ENCODE data around the gene MACROD2. TPM values are rescaled to one million over a fixed set of nuclear protein-coding genes. Genes with fewer than 3 reads are reported as not detected.
"Not testable (repeated sequence)": the region's sequence is repeated elsewhere in the genome, so short reads cannot be mapped to it uniquely, and the experiment has no call there.

The MACROD2 gene
- total RNA-seq, 1 donor from 2014 or later: not detected

DNA sequence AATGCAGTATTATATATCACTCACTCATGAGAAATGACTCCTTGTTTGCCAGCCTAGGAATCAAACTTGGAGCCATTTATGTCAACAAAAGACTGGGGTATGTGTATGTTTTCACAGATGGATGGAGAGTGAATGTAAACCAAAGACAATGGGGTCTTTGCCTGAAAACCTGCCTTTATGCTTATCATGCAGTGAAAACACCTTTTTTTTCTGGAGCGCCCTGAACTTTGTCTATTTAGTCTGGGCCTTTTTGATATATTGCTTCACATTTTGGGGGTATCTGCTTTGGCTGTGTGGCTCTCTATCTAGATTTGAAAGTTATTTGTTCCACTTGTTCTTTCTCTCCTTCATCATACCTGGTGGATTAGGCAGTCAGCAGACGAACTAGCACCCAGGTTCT lies 1190.6 kb downstream of the MACROD2 start:
- H3K27ac Mint-ChIP-seq: no peak overlapping the region
- no peaks in the 10 kb centered on the region for H3K9me3 Mint-ChIP-seq
- H3K27me3 Mint-ChIP-seq (ENCODE audit: low read depth): no peaks in the 10 kb centered on the region
- DNase-seq (ENCODE audit: low spot score): no peak
- H3K36me3 Mint-ChIP-seq (ENCODE audit: low read depth): no peaks in the 10 kb centered on the region
- intact Hi-C loops (cut with micrococcal nuclease): no loop called here
- no peak overlapping the region for H3K4me3 Mint-ChIP-seq (ENCODE audit: low read depth)
- no peaks in the 10 kb centered on the region for H3K4me1 Mint-ChIP-seq (ENCODE audit: low read depth)

DNA sequence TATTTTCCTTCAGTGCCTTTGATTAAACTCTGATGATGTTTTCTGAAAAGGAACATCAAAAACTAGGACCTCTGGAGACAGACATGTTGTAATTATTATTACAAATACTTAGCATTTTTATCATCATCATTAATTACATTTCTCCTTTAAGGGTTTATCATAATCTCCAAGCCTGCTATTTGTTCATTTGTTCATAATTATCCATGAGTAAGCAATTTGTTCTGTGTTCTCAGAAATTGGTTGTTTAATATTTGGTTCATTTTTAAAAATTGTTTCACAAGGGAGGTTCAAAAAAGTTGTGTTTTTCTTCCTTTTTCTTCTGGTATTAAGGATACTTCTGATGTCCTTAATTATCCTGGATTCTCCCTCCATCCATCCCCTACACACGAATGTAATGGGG lies 1192.3 kb downstream of the MACROD2 start:
- no peak for DNase-seq (ENCODE audit: low spot score)
- Mint-ChIP-seq H3K4me1 (ENCODE audit: low read depth) (no peaks in the 10 kb centered on the region), H3K27me3 (ENCODE audit: low read depth) (no peaks in the 10 kb centered on the region), H3K4me3 (ENCODE audit: low read depth) (no peak overlapping the region), H3K27ac (no peak overlapping the region), H3K36me3 (ENCODE audit: low read depth) (no peaks in the 10 kb centered on the region), H3K9me3 (peaks cover 3% of the 10 kb centered on the region)
- intact Hi-C loops (cut with micrococcal nuclease): no loop called here

DNA sequence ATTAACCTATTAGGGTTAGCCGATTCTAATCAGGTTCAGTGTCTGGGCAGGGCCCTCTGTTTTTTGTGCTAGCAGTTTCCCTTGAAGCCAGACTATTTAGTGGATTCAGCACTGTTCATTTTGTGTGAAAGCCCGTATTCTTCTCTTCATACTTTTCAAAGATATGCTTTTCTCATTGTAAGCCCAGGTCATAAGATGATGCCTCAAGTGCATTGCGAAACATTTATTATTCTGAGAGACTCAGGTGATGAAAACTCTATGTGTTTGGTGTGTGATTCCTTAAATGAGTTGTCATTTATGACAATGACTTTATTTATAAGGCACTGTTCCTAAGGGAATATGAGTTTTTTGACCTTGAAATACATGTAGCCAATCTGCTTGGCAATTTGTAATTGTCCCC lies 1193.1 kb downstream of the MACROD2 start:
- H3K4me3 Mint-ChIP-seq (ENCODE audit: low read depth): no peak overlapping the region
- DNase-seq (ENCODE audit: low spot score): no peak
- H3K27ac Mint-ChIP-seq: no peak overlapping the region
- peaks cover 3% of the 10 kb centered on the region for H3K9me3 Mint-ChIP-seq
- no peaks in the 10 kb centered on the region for H3K4me1 Mint-ChIP-seq (ENCODE audit: low read depth)
- H3K36me3 Mint-ChIP-seq (ENCODE audit: low read depth): no peaks in the 10 kb centered on the region
- intact Hi-C loops (cut with micrococcal nuclease): no loop called here
- H3K27me3 Mint-ChIP-seq (ENCODE audit: low read depth): no peaks in the 10 kb centered on the region

DNA sequence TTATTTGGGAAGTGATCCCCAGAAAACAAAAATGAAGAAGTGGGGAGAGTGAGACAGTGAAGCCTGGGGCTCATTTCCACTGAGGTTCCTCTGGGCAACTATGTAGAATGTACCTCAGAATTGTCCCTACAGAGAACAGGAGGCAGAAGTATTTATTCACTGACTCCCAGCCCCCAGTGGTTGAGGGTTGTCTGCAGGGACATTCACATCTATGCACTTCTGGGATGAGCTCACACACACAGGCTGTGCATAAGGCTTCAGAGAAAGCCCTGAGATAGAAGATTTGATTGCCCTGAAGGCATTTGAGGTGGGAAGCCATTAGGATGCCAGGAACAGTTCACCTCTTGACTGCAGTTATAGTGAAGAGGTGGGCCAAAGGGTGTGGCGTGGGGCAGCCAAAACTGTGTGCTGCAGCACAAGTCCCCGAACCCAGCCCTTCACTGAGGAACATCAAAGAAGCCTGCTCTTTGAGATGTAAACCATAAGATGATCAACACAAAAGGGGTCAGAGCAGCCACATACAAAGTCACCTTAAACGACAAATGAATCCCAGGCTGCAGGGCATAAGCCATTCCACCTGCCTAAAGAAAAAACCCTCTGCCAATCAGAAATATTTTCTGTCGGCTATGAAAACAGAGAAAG lies 1195.9 kb downstream of the MACROD2 start:
- H3K27me3 Mint-ChIP-seq (ENCODE audit: low read depth): no peaks in the 10 kb centered on the region
- intact Hi-C loops (cut with micrococcal nuclease): loop anchor here (10.0 kb wide), 1 partner anchor 64 kb away; no protein-coding TSS in a partner anchor
- H3K36me3 Mint-ChIP-seq (ENCODE audit: low read depth): no peaks in the 10 kb centered on the region
- H3K4me1 Mint-ChIP-seq (ENCODE audit: low read depth): no peaks in the 10 kb centered on the region
- H3K27ac Mint-ChIP-seq: no peak overlapping the region
- no peak overlapping the region for H3K4me3 Mint-ChIP-seq (ENCODE audit: low read depth)
- peaks cover 3% of the 10 kb centered on the region for H3K9me3 Mint-ChIP-seq
- no peak for DNase-seq (ENCODE audit: low spot score)

DNA sequence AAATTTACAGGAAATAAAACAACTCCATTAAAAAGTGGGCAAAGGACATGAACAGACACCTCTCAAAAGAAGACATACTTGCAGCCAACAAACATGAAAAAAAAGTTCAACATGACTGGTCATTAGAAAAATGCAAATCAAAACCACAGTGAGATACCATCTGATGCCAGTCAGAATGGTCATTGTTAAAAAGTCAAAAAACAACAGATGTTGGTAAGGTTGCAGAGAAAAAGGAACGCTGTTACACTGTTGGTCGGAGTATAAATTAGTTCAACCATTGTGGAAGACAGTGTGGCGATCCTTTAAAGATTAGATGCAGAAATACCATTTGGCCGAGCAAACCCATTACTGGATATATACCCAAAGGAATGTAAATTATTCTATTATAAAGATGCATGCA lies 1200.1 kb downstream of the MACROD2 start:
- no peaks in the 10 kb centered on the region for H3K27me3 Mint-ChIP-seq (ENCODE audit: low read depth)
- H3K4me3 Mint-ChIP-seq (ENCODE audit: low read depth): no peak overlapping the region
- H3K4me1 Mint-ChIP-seq (ENCODE audit: low read depth): no peaks in the 10 kb centered on the region
- peaks cover 6% of the 10 kb centered on the region for H3K9me3 Mint-ChIP-seq
- intact Hi-C loops (cut with micrococcal nuclease): loop anchor here (10.0 kb wide), 1 partner anchor 59 kb away; no protein-coding TSS in a partner anchor
- no peaks in the 10 kb centered on the region for H3K36me3 Mint-ChIP-seq (ENCODE audit: low read depth)
- DNase-seq (ENCODE audit: low spot score): no peak
- H3K27ac Mint-ChIP-seq: no peak overlapping the region

DNA sequence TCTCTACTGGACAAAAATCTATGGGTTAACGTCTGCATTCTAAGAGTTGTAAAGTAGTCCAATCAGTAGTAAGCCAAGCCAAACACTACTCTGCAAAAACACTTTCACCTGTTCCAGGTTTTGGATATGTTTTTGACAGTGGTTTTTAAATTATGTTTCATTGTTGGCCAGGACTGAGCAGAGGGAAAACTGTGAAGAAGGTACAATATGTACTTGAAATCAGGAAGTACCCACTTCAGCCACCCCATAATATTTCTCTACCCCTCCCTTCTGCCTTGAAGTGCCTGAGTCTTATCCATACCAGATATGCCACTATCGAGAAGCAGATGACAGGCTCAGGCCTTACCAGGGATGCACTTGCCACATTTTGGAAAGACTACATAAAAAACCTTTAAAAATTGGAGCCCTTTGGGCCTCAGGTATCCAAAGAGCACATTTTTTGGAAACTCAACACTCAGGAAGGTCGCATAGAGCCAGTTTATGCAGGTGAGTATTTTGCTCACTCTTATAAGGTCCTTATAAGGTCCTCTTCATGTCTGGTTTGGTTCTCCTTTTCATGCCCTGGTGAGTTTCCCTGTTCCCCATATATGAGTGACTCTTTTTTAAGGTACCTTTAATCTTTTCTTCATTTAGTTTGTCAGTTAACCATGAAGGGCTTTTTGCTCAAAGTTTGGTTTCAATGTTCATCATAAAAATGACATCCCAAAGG lies 1201.4 kb downstream of the MACROD2 start:
- Mint-ChIP-seq H3K36me3 (ENCODE audit: low read depth) (no peaks in the 10 kb centered on the region), H3K4me3 (ENCODE audit: low read depth) (no peak overlapping the region), H3K27me3 (ENCODE audit: low read depth) (no peaks in the 10 kb centered on the region), H3K4me1 (ENCODE audit: low read depth) (no peaks in the 10 kb centered on the region), H3K9me3 (peaks cover 6% of the 10 kb centered on the region), H3K27ac (no peak overlapping the region)
- intact Hi-C loops (cut with micrococcal nuclease): loop anchor here (10.0 kb wide), 1 partner anchor 58 kb away; no protein-coding TSS in a partner anchor
- no peak for DNase-seq (ENCODE audit: low spot score)

DNA sequence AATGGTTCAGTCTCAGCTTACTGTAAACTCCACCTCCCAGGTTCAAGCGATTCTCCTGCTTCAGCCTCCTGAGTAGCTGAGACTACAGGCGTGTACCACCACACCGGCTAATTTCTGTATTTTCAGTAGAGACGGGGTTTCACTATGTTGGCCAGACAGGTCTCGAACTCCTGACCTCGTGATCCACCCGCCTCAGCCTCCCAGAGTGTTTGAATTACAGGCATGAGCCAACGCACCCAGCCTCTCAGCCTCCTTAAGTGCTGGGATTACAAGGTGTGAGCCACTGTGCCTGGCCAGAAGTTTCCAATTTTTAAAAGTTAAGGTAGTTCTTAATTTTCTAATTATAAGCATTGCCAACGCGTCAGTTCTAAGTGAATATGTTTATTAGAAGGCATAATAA lies 1202.7 kb downstream of the MACROD2 start:
- DNase-seq (ENCODE audit: low spot score); H3K4me3 Mint-ChIP-seq (ENCODE audit: low read depth); H3K4me1 Mint-ChIP-seq (ENCODE audit: low read depth); H3K27ac Mint-ChIP-seq; H3K9me3 Mint-ChIP-seq; H3K36me3 Mint-ChIP-seq (ENCODE audit: low read depth); H3K27me3 Mint-ChIP-seq (ENCODE audit: low read depth): not testable (repeated sequence)
- intact Hi-C loops (cut with micrococcal nuclease): loop anchor here (10.0 kb wide), 1 partner anchor 57 kb away; no protein-coding TSS in a partner anchor

DNA sequence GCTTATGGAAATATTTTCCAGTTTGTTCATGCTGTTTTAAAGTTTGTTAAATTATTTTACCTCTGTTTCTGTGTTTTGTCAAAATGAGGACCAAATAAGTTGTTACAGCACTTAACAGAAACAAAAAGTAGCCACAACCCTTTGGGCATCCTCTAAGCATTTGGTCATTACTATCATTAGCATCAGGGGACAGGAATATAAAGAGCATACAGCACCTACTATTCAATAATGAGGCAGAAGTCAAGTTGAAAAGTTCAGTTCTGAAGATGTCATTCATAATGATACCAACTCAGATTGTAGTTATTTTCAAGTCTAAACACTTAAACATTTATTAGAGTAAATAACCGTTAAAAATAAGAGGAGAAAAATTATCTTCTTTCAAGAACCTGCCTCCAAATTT lies 1204.4 kb downstream of the MACROD2 start:
- Mint-ChIP-seq H3K36me3 (ENCODE audit: low read depth) (no peaks in the 10 kb centered on the region), H3K4me3 (ENCODE audit: low read depth) (no peak overlapping the region), H3K27ac (no peak overlapping the region), H3K27me3 (ENCODE audit: low read depth) (no peaks in the 10 kb centered on the region), H3K9me3 (peaks cover 6% of the 10 kb centered on the region), H3K4me1 (ENCODE audit: low read depth) (no peaks in the 10 kb centered on the region)
- intact Hi-C loops (cut with micrococcal nuclease): loop anchor here (10.0 kb wide), 1 partner anchor 55 kb away; no protein-coding TSS in a partner anchor
- DNase-seq (ENCODE audit: low spot score): no peak

DNA sequence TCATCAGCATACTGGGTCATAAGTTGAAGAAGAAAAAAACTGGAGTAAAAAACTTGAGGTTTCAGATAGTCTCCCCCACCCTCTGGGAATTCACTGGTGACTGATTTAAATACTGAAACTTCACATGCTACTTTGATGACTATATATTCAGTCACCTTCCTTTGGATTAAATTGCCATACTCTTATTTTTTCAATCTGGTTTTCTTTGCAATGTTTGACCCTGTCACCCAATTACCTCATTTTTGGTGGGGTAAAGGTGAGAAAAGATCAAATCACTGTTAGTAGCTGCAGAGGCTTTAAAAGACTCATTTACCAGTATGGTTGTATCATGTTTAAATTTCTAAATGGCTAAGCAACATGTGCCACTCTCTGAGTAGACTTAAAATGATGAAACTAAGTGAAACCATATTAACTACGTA lies 1204.8 kb downstream of the MACROD2 start:
- intact Hi-C loops (cut with micrococcal nuclease): no loop called here
- no peak for DNase-seq (ENCODE audit: low spot score)
- Mint-ChIP-seq H3K4me3 (ENCODE audit: low read depth) (no peak overlapping the region), H3K4me1 (ENCODE audit: low read depth) (no peaks in the 10 kb centered on the region), H3K27me3 (ENCODE audit: low read depth) (no peaks in the 10 kb centered on the region), H3K27ac (no peak overlapping the region), H3K36me3 (ENCODE audit: low read depth) (no peaks in the 10 kb centered on the region), H3K9me3 (peaks cover 6% of the 10 kb centered on the region)

DNA sequence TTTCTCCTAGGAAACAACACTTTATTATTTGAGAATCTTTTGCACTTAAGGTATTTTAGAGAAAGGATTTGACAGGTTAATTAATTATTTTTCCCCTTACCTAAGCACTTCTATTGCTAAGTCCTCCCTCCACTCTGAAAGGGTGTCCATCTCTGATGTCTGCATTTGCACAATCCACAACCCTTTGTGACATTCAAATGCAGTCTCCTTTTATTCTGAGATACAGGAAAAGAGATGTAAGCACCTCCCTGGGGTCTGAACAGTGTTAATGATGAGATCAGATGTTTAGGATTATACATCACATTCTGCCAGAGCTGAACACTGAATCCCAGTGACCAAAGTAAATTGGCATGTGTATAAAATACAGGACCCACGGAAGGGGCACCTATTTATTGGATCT lies 1206.3 kb downstream of the MACROD2 start:
- Mint-ChIP-seq H3K36me3 (ENCODE audit: low read depth) (no peaks in the 10 kb centered on the region), H3K4me3 (ENCODE audit: low read depth) (no peak overlapping the region), H3K9me3 (peaks cover 6% of the 10 kb centered on the region), H3K27ac (no peak overlapping the region), H3K4me1 (ENCODE audit: low read depth) (no peaks in the 10 kb centered on the region), H3K27me3 (ENCODE audit: low read depth) (no peaks in the 10 kb centered on the region)
- no peak for DNase-seq (ENCODE audit: low spot score)
- intact Hi-C loops (cut with micrococcal nuclease): no loop called here

DNA sequence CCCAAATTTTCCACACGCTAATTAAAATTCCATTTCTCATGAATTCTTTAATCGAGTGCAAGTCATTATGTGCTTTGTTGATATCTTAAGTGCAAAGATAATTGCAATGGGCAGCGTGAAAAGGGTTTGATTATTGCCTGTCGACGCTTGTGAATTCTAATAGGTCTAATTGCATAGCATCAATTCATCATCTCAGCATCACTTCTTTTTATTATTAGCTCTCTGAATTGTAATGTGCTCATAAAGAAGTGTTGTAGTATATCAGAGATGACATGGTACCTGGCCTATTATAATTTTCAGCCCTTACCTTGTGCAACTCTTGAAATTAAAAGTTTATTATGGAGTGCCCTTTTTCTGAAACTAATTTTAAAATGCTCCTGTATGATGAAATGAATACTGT lies 1208.9 kb downstream of the MACROD2 start:
- H3K27ac Mint-ChIP-seq: no peak overlapping the region
- no peak overlapping the region for H3K4me3 Mint-ChIP-seq (ENCODE audit: low read depth)
- H3K27me3 Mint-ChIP-seq (ENCODE audit: low read depth): no peaks in the 10 kb centered on the region
- intact Hi-C loops (cut with micrococcal nuclease): no loop called here
- no peak for DNase-seq (ENCODE audit: low spot score)
- H3K36me3 Mint-ChIP-seq (ENCODE audit: low read depth): no peaks in the 10 kb centered on the region
- H3K9me3 Mint-ChIP-seq: peaks cover 23% of the 10 kb centered on the region
- H3K4me1 Mint-ChIP-seq (ENCODE audit: low read depth): no peaks in the 10 kb centered on the region

DNA sequence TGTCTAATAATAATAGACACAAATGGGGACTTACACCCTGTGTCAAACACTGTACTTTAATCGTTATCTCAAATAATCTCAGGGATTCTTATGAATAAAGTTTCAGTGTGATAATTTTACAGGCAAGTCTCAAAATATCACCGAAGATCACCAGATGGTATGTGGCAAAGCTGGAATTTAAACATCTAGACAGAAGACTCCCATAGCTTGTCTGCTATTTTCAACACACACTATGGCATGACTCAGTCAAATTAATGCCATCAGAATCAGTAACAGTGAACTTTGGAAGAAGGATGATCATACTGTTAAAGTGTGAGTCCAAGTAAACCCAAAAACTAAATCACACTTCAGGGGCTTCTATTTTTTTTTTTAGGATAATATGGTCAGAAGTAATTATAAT lies 1209.7 kb downstream of the MACROD2 start:
- Mint-ChIP-seq H3K36me3 (ENCODE audit: low read depth) (no peaks in the 10 kb centered on the region), H3K27ac (no peak overlapping the region), H3K27me3 (ENCODE audit: low read depth) (no peaks in the 10 kb centered on the region), H3K9me3 (peaks cover 28% of the 10 kb centered on the region), H3K4me3 (ENCODE audit: low read depth) (no peak overlapping the region), H3K4me1 (ENCODE audit: low read depth) (no peaks in the 10 kb centered on the region)
- no peak for DNase-seq (ENCODE audit: low spot score)
- intact Hi-C loops (cut with micrococcal nuclease): no loop called here

DNA sequence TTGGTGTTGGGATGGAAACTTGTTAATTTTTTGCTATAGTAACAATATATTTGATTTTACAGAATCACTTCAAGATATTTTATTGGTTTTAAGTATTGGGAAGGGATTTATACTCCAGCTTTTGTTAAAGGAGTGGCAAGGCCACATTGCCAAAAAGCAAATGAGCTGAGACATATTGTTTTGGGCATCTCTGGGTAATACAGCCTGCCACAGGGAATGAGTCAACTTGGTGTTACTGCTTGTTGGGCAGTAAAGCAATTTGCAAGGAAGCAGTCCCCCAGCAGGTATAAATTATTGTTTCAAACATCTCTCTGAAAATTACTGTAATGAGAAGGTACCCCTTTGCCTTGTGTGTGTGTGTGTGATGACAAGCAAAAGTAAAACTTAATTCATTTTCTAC lies 1210.4 kb downstream of the MACROD2 start:
- no peaks in the 10 kb centered on the region for H3K4me1 Mint-ChIP-seq (ENCODE audit: low read depth)
- intact Hi-C loops (cut with micrococcal nuclease): no loop called here
- peaks cover 29% of the 10 kb centered on the region for H3K9me3 Mint-ChIP-seq
- H3K36me3 Mint-ChIP-seq (ENCODE audit: low read depth): no peaks in the 10 kb centered on the region
- H3K27me3 Mint-ChIP-seq (ENCODE audit: low read depth): no peaks in the 10 kb centered on the region
- DNase-seq (ENCODE audit: low spot score): no peak
- H3K4me3 Mint-ChIP-seq (ENCODE audit: low read depth): no peak overlapping the region
- H3K27ac Mint-ChIP-seq: no peak overlapping the region

Data from activated T-helper 2 cell treated with anti-CD3 and anti-CD28 coated beads, Interferon-gamma antibody, Interleukin-2, Interleukin-4, amounts not matched to agents 10 μg/mL and 5 μg/mL and 100 μg/mL, durations not matched to agents 14 hours and 24 hours and 36 hours (primary cell).